Measurements from ENCODE around the gene CACNG5.

Gene CACNG5

GRCh38 chr17:66834919-66835454 lies at the start of gene CACNG5:
CACNG5 (plus strand) TSS chr17:66835117; CDS start chr17:66877333, 42,216 bp downstream.
- TF ChIP-seq AEBP2 (tag by site-specific recombination; IDR thresholded peaks at IDR 0.05; ENCODE audit: borderline replicate concordance) = no peak
- TF ChIP-seq ZNF211 (tag by site-specific recombination; IDR thresholded peaks at IDR 0.05; ENCODE audit: low read depth) = no peak
- peak; percentile 55 for TF ChIP-seq ZNF398 (tag by site-specific recombination; IDR thresholded peaks at IDR 0.05)
- no peak for TF ChIP-seq ZSCAN4 (tag by site-specific recombination; IDR thresholded peaks at IDR 0.05)
- TF ChIP-seq PBX3 (CRISPR knock-in tag; IDR thresholded peaks at IDR 0.05) = no peak
- TF ChIP-seq ZNF121 (tag by site-specific recombination; IDR thresholded peaks at IDR 0.05) = no peak
- TF ChIP-seq ZNF747 (tag by site-specific recombination; IDR thresholded peaks at IDR 0.05) = no peak
- no peak for TF ChIP-seq ZNF311 (tag by site-specific recombination; IDR thresholded peaks at IDR 0.05; ENCODE audit: borderline replicate concordance)
- no peak for TF ChIP-seq ZNF114 (tag by site-specific recombination; IDR thresholded peaks at IDR 0.05)
- TF ChIP-seq ZNF433 (tag by site-specific recombination; IDR thresholded peaks at IDR 0.05; ENCODE audit: low read depth) = no peak
- TF ChIP-seq GLIS2 (tag by site-specific recombination; IDR thresholded peaks at IDR 0.05) = no peak
- TF ChIP-seq KLF9 (tag by site-specific recombination; IDR thresholded peaks at IDR 0.05; ENCODE audit: low read depth) = peak; percentile 42; the same call in 1 of the 2 replicates
- TF ChIP-seq PRDM10 (tag by site-specific recombination; IDR thresholded peaks at IDR 0.05) = peak; percentile 24; the same call in 1 of the 2 replicates
- peak; percentile 52 for TF ChIP-seq GLIS1 (tag by site-specific recombination; IDR thresholded peaks at IDR 0.05)
- TF ChIP-seq ZNF785 (tag by site-specific recombination; IDR thresholded peaks at IDR 0.05) = no peak
- no peak for TF ChIP-seq ZXDB (tag by site-specific recombination; IDR thresholded peaks at IDR 0.05)
- TF ChIP-seq YY2 (tag by site-specific recombination; IDR thresholded peaks at IDR 0.05) = no peak
- TF ChIP-seq ZNF624 (tag by site-specific recombination; IDR thresholded peaks at IDR 0.05) = no peak
- TF ChIP-seq ZBTB26 (tag by site-specific recombination; optimal IDR thresholded peaks at IDR 0.05) = peak; percentile 23
- TF ChIP-seq TRIM28 (IDR thresholded peaks at IDR 0.05; ENCODE audit: borderline replicate concordance, low read length) = no peak
- TF ChIP-seq ZNF140 (tag by site-specific recombination; IDR thresholded peaks at IDR 0.05) = no peak
- no peak for TF ChIP-seq ZNF341 (tag by site-specific recombination; IDR thresholded peaks at IDR 0.05; ENCODE audit: low read depth)
- no peak for TF ChIP-seq ZNF146 (tag by site-specific recombination; IDR thresholded peaks at IDR 0.05)
- Histone ChIP-seq H3K27ac (ENCODE audit: extremely low read depth, low read depth, low read length) (no peak within 1 kb of the TSS), H3K4me1 (ENCODE audit: control insufficient read depth, insufficient read depth, low read length) (0 out of 2 replicates have a peak, but pooled peaks cover 3% of the 10 kb centered on the region), H3K36me3 (ENCODE audit: control insufficient read depth in 2 of 2, insufficient read depth in 1 of 2, low read length in 2 of 2) (no peaks in the 10 kb centered on the region), H3K4me3 (ENCODE audit: low read depth, low read length) (peak within 1 kb of the TSS; percentile 25), H3K9me3 (ENCODE audit: control insufficient read depth, insufficient read depth, low read depth, low read length) (no peaks in the 10 kb centered on the region)
- ChIA-PET CTCF (no interaction called here), POLR2A (interaction anchor here (0.8 kb wide), 1 partner anchor 388 kb away, joined by 3 read pairs; no protein-coding TSS in a partner anchor)
